Liver (tissue), 9 donors: Measurements from ENCODE around the gene ZNF536. TPM values are rescaled to one million over a fixed set of nuclear protein-coding genes. Genes with fewer than 3 reads are reported as not detected.

Source experiments
- DNase-seq: peaks from one replicate; pipeline ENCODE4 v3.0.0-alpha.2; 2017; ENCODE audit warnings: low spot score
- H3K27ac ChIP-seq, 2 donors: one replicate each; pipeline ENCODE4 v1.7.0; 2013; ENCODE audit warnings: inconsistent platforms in 2 of 2, low read length in 2 of 2, control low read depth in 1 of 2, low read depth in 1 of 2, mild to moderate bottlenecking in 1 of 2
- H3K27me3 ChIP-seq, 4 donors: one replicate each; pipeline versions ENCODE4 v1.6.1 to v1.7.0; 2013; ENCODE audit warnings: low read length in 3 of 4, inconsistent platforms in 1 of 4, mild to moderate bottlenecking in 1 of 4, moderate library complexity in 1 of 4; ENCODE audit not compliant: control insufficient read depth in 4 of 4, insufficient read depth in 4 of 4
- H3K36me3 ChIP-seq, 4 donors: one replicate each; pipeline versions ENCODE4 v1.6.1 to v1.7.0; 2013; ENCODE audit warnings: low read length in 3 of 4, mild to moderate bottlenecking in 3 of 4, low read depth in 1 of 4, moderate library complexity in 1 of 4; ENCODE audit not compliant: control insufficient read depth in 4 of 4, insufficient read depth in 3 of 4
- H3K4me1 ChIP-seq, 4 donors: one replicate each; pipeline versions ENCODE4 v1.6.1 to v1.7.0; 2013; ENCODE audit warnings: low read length in 3 of 4, mild to moderate bottlenecking in 3 of 4, moderate library complexity in 1 of 4; ENCODE audit not compliant: control insufficient read depth in 4 of 4, insufficient read depth in 4 of 4
- H3K4me3 ChIP-seq, 3 donors: one replicate each; pipeline versions ENCODE4 v1.6.1 to v1.7.0; 2013; ENCODE audit warnings: low read length in 3 of 3, control low read depth in 1 of 3, low read depth in 1 of 3, mild to moderate bottlenecking in 1 of 3
- H3K9ac ChIP-seq, 2 donors: one replicate each; pipeline ENCODE4 v1.7.0; 2013; ENCODE audit warnings: low read length in 2 of 2, mild to moderate bottlenecking in 2 of 2, moderate library complexity in 2 of 2, control low read depth in 1 of 2, low read depth in 1 of 2
- H3K9me3 ChIP-seq, 4 donors: one replicate each; pipeline versions ENCODE4 v1.6.1 to v1.7.0; 2013; ENCODE audit warnings: low read length in 3 of 4; ENCODE audit not compliant: control insufficient read depth in 4 of 4
- ATF3 ChIP-seq: IDR thresholded peaks from 2 replicates; pipeline ENCODE4 v1.6.1; 2016; ENCODE audit warnings: antibody characterized with exemption
- CTCF ChIP-seq: fragments of 150-350 bp; IDR thresholded peaks from 2 replicates; pipeline ENCODE4 v1.5.1; 2017; ENCODE audit warnings: improper control_type of control experiment, low read depth, low read length; ENCODE audit not compliant: missing input control
- EGR1 ChIP-seq, 2 donors: IDR thresholded peaks; 2 replicates each; pipeline ENCODE4 v1.6.1; 2016 to 2018; ENCODE audit warnings: antibody characterized with exemption in 2 of 2, low read depth in 2 of 2
- FOXA1 ChIP-seq: IDR thresholded peaks from 2 replicates; pipeline ENCODE4 v1.6.1; 2016; ENCODE audit warnings: antibody characterized with exemption
- FOXA2 ChIP-seq: IDR thresholded peaks from 2 replicates; pipeline ENCODE4 v1.6.1; 2016; ENCODE audit warnings: antibody characterized with exemption
- GABPA ChIP-seq, 2 donors: IDR thresholded peaks in 1 of 2; conservative IDR thresholded peaks in 1 of 2; 2 replicates each; pipeline ENCODE4 v1.6.1; 2016; ENCODE audit warnings: antibody characterized with exemption in 2 of 2, mild to moderate bottlenecking in 1 of 2, moderate library complexity in 1 of 2
- HNF4A ChIP-seq, 2 donors: conservative IDR thresholded peaks; 2 replicates each; pipeline ENCODE4 v1.6.1; 2016; ENCODE audit warnings: antibody characterized with exemption in 2 of 2, mild to moderate bottlenecking in 2 of 2
- HNF4G ChIP-seq: IDR thresholded peaks from 2 replicates; pipeline ENCODE4 v1.6.1; 2016; ENCODE audit warnings: antibody characterized with exemption
- JUND ChIP-seq, 2 donors: IDR thresholded peaks; 2 replicates each; pipeline ENCODE4 v1.6.1; 2016; ENCODE audit warnings: antibody characterized with exemption in 2 of 2
- NR2F2 ChIP-seq: IDR thresholded peaks from 2 replicates; pipeline ENCODE4 v1.6.1; 2016; ENCODE audit warnings: antibody characterized with exemption
- RAD21 ChIP-seq, 2 donors: IDR thresholded peaks; 2 replicates each; pipeline ENCODE4 v1.6.1; 2016; ENCODE audit warnings: antibody characterized with exemption in 2 of 2, mild to moderate bottlenecking in 2 of 2
- RXRA ChIP-seq, 2 donors: IDR thresholded peaks; 2 replicates each; pipeline ENCODE4 v1.6.1; 2017 to 2018; ENCODE audit warnings: antibody characterized with exemption in 2 of 2, mild to moderate bottlenecking in 1 of 2
- SP1 ChIP-seq: IDR thresholded peaks from 2 replicates; pipeline ENCODE4 v1.6.1; 2018; ENCODE audit warnings: antibody characterized with exemption, mild to moderate bottlenecking
- TAF1 ChIP-seq: conservative IDR thresholded peaks from 2 replicates; pipeline ENCODE4 v1.6.1; 2016; ENCODE audit warnings: antibody characterized with exemption, mild to moderate bottlenecking
- YY1 ChIP-seq: IDR thresholded peaks from 2 replicates; pipeline ENCODE4 v1.6.1; 2016; ENCODE audit warnings: antibody characterized with exemption, mild to moderate bottlenecking
- ZBTB33 ChIP-seq: IDR thresholded peaks from 2 replicates; pipeline ENCODE4 v1.6.1; 2016; ENCODE audit warnings: antibody characterized with exemption
- WGBS: extraction: QIAGEN DNeasy Blood & Tissue Kit; methylation state at CpG from one replicate; pipeline ENCODE4 v1.1.7; 2013; 5-methylcytosine and 5-hydroxymethylcytosine counted together
- polyA plus RNA-seq, 2 donors: library from polyadenylated mRNA; stranded (reverse) in 1 of 2; unstranded in 1 of 2; fragments of 200-250 nt in 1 of 2; fragments of >200 nt in 1 of 2; fragmentation: Nextera tagmentation in 1 of 2; extraction: Ambion mirVana in 1 of 2; gene quantifications; one replicate each; pipeline versions ENCODE4 v1.2.1 to v1.2.3, GENCODE V29; 2013 to 2015
- total RNA-seq, 2 donors: library from RNA; depleted of rRNA; stranded (reverse); fragments of >200 nt; gene quantifications; one replicate each; pipeline ENCODE4 v1.2.3, GENCODE V29; 2014
- TF ChIP-seq, protein P1 (sequence below): IDR thresholded peaks from 2 replicates; pipeline ENCODE4 v1.6.1; 2016; ENCODE audit warnings: antibody characterized with exemption
- TF ChIP-seq, protein P2 (sequence below): IDR thresholded peaks from 2 replicates; pipeline ENCODE4 v1.6.1; 2016; ENCODE audit warnings: antibody characterized with exemption, mild to moderate bottlenecking
- donor health status: healthy.
- donor health status: healthy.
- donor health status: healthy.
- donor health status: healthy.
- donor health status: healthy.

ZNF536 gene
- total and polyA plus RNA-seq, 4 donors = 0.02 to 0.17 (median 0.08) TPM

- no peak for DNase-seq
- TF ChIP-seq RXRA (IDR thresholded peaks at IDR 0.05) (no peak), EGR1 (IDR thresholded peaks at IDR 0.05; ENCODE audit: low read depth in 2 of 2) (no peak), RAD21 (IDR thresholded peaks at IDR 0.05) (no peak), HNF4G (no peak), CTCF (no peak)
- H3K4me1 ChIP-seq = no peaks in the 10 kb centered on the region
- 82% methylated on average over 8 of the region's 8 CpGs for WGBS
- H3K4me3 ChIP-seq = no peak overlapping the region
- no peak overlapping the region for H3K9ac ChIP-seq
- no peak overlapping the region for H3K27ac ChIP-seq
- H3K27me3 ChIP-seq = peaks cover 0 to 3% (median 0%) of the 10 kb centered on the region in 4 donors
- no peaks in the 10 kb centered on the region for H3K9me3 ChIP-seq
- H3K36me3 ChIP-seq = no peaks in the 10 kb centered on the region
Observed at GRCh38 chr19:30528919-30529318, 156.7 kb downstream of the ZNF536 start.

DNA sequence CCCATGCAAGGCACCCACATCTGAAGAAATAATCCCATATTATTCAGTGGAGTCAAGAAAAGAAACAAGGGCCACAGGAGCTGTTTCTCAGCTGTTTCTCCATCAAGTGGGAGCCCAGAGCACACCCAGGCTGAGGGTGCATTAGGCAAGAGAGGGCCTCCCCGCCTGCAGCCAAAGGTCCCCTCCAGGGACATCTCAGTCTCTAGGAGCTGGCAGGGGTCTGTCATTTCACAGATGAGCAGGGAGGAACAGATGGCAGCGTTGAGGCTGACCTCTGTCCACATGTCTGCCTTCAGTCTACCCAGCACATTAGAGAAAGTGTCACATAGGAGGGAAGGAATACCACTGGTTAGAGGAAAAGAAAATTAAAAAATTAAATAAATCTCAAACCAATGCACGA, 157.7 kb downstream of the ZNF536 start:
- H3K4me3 ChIP-seq = no peak overlapping the region
- DNase-seq = no peak
- H3K9me3 ChIP-seq = no peaks in the 10 kb centered on the region
- H3K36me3 ChIP-seq = no peaks in the 10 kb centered on the region
- WGBS = 63% methylated on average over 3 of the region's 3 CpGs
- TF ChIP-seq TAF1 (no peak), JUND (IDR thresholded peaks at IDR 0.05) (no peak), RXRA (IDR thresholded peaks at IDR 0.05) (no peak), ATF3 (no peak), ZBTB33 (no peak), GABPA (IDR thresholded peaks at IDR 0.05 in 1 of 2, conservative IDR thresholded peaks at IDR 0.05 in 1 of 2) (no peak), NR2F2 (no peak), HNF4A (conservative IDR thresholded peaks at IDR 0.05) (no peak), RAD21 (IDR thresholded peaks at IDR 0.05) (no peak), HNF4G (no peak), EGR1 (IDR thresholded peaks at IDR 0.05; ENCODE audit: low read depth in 2 of 2) (no peak), YY1 (no peak), SP1 (no peak), FOXA2 (no peak), FOXA1 (no peak)
- TF ChIP-seq, protein P1, sequence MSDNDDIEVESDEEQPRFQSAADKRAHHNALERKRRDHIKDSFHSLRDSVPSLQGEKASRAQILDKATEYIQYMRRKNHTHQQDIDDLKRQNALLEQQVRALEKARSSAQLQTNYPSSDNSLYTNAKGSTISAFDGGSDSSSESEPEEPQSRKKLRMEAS = no peak
- TF ChIP-seq, protein P2, sequence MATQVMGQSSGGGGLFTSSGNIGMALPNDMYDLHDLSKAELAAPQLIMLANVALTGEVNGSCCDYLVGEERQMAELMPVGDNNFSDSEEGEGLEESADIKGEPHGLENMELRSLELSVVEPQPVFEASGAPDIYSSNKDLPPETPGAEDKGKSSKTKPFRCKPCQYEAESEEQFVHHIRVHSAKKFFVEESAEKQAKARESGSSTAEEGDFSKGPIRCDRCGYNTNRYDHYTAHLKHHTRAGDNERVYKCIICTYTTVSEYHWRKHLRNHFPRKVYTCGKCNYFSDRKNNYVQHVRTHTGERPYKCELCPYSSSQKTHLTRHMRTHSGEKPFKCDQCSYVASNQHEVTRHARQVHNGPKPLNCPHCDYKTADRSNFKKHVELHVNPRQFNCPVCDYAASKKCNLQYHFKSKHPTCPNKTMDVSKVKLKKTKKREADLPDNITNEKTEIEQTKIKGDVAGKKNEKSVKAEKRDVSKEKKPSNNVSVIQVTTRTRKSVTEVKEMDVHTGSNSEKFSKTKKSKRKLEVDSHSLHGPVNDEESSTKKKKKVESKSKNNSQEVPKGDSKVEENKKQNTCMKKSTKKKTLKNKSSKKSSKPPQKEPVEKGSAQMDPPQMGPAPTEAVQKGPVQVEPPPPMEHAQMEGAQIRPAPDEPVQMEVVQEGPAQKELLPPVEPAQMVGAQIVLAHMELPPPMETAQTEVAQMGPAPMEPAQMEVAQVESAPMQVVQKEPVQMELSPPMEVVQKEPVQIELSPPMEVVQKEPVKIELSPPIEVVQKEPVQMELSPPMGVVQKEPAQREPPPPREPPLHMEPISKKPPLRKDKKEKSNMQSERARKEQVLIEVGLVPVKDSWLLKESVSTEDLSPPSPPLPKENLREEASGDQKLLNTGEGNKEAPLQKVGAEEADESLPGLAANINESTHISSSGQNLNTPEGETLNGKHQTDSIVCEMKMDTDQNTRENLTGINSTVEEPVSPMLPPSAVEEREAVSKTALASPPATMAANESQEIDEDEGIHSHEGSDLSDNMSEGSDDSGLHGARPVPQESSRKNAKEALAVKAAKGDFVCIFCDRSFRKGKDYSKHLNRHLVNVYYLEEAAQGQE = no peak
- H3K4me1 ChIP-seq = no peaks in the 10 kb centered on the region
- H3K27me3 ChIP-seq = peaks cover 0 to 3% (median 0%) of the 10 kb centered on the region in 4 donors
- H3K9ac ChIP-seq = no peak overlapping the region
- H3K27ac ChIP-seq = no peak overlapping the region
